LHCN-M2 (cell line): ENCODE results near the gene CDC14A. TPM values are rescaled to one million over a fixed set of nuclear protein-coding genes. Genes with fewer than 3 reads are reported as not detected.
A peak's percentile ranks its signal among the peaks of the same experiment; 100 is the strongest.
"Not testable (repeated sequence)": the region's sequence is repeated elsewhere in the genome, so short reads cannot be mapped to it uniquely, and the experiment has no call there.

Experiments used
- DNase-seq: peaks from one replicate; pipeline ENCODE4 v3.0.0-alpha.2; 2012; ENCODE audit warnings: low read depth
- total RNA-seq: library from RNA; depleted of rRNA; stranded (reverse); fragments of >200 nt; gene quantifications from 2 replicates; pipeline ENCODE4 v1.2.3, GENCODE V29; 2014

CDC14A gene
- total RNA-seq, 1 experiment from 2014 or later, result 6.7 TPM

- no peak for DNase-seq
Measured at GRCh38 chr1:100332331-100332730, 20.0 kb upstream of the CDC14A start.

DNA sequence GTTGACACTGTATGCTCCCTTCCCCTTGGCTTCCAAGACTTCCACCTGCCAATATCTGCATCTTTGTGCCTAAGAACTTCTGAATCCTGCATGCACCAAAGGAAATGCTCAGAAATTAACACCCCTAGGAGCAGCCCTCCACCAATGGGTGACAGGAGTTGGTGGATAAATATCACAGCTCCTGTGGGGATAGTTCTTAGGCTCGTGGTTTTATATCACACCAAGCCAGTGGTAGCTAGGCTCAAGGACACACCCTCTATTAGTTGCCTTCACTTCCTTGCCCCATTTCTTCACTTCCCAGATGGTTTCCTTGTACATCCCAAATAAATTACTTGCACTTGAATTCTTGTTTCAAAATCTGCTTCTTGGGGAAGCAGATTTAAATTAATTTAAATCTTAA is 16.9 kb upstream of the CDC14A start:
- DNase-seq, result no peak

DNA sequence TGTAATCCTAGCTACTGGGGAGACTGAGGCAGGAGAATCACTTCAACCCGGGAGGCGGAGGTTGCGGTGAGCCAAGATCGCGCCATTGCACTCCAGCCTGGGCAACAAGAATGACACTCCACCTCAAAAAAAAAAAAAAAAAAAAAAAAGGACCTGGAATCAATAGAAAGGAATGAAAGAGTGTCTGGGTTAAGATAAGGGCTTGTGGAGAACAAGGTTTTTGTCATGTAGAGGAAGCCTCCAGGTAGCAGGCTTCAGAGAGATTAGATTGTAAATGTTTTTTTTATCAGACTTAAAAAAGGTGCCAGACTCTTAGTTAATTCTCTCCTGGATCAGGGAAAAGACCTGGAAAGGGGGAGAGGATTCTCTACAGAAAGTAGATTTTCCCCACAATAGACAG is 14.4 kb upstream of the CDC14A start:
- DNase-seq, result not testable (repeated sequence)

DNA sequence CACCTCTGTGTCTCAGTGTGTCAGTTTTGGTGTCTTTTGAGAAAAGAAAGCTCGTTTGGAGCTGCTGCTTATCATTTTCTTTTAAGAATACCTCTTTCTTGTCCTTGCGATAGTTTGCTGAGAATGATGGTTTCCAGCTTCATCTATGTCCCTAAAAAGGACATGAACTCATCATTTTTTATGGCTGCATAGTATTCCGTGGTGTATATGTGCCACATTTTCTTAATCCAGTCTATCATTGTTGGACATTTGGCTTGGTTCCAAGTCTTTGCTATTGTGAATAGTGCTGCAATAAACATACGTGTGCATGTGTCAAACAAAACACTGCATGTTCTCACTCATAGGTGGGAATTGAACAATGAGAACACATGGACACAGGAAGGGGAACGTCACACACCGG is 12.6 kb upstream of the CDC14A start:
- not testable (repeated sequence) for DNase-seq

DNA sequence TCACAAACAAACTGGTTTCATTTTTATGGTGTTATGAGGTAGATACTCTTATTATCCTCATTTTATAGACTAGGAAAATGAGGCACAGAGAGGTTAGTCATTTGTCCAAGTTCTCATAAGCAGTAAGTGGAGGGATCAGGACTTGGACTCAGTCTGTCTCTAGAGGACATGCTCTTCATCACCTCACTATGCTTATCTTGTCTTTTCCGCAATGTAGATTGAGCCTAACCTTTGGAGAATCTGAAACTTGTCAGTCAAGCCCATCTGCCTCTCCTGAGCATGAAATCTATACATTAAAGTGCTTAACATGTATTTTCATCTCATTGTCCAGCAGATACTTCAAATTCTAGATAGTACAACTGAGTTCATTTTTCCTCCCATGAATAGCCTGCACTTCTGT is 11.8 kb upstream of the CDC14A start:
- no peak for DNase-seq

GRCh38 chr1:100342348-100342747 is 10.0 kb upstream of the CDC14A start:
- DNase-seq, result no peak

DNA sequence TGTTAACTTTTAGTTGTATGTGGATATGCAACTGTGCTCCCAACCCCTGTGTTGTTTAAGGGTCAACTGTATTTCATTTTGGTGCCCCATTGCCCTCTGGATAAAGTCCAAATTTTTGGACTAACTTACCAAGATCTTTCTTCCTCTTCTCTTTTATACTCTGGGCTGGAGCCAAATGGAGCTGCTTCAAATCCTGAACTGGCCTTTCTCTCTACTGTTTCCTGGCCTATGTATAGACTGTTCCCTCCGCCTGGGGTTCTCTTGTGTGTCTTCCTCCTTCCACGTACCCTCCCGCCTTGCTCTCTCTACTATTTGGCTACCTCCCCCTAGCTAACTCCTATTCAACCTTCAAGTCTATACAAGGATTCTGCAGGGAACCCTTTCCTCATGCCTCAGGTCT is 8.4 kb upstream of the CDC14A start:
- no peak for DNase-seq

DNA sequence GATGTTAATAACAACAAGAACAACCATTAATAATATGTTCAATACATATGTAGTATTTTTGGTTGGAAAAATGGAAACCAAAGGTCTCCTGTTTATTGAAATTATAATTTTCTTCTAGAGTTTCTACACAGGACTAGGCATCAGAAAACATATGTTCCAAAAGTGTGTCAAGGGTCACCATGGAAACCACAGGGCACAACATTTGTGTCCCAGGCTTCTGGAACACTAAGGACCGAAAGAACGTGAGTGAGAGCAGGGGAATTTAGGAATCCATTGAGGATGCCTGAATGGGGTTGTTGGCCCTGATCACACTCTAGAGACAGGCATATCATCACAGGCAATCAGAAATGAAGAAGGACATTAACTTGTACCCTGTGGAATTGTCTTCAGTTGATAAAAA is 7.5 kb upstream of the CDC14A start:
- peak; percentile 59 for DNase-seq

GRCh38 chr1:100346387-100346786 is 5.9 kb upstream of the CDC14A start:
- DNase-seq, result no peak

DNA sequence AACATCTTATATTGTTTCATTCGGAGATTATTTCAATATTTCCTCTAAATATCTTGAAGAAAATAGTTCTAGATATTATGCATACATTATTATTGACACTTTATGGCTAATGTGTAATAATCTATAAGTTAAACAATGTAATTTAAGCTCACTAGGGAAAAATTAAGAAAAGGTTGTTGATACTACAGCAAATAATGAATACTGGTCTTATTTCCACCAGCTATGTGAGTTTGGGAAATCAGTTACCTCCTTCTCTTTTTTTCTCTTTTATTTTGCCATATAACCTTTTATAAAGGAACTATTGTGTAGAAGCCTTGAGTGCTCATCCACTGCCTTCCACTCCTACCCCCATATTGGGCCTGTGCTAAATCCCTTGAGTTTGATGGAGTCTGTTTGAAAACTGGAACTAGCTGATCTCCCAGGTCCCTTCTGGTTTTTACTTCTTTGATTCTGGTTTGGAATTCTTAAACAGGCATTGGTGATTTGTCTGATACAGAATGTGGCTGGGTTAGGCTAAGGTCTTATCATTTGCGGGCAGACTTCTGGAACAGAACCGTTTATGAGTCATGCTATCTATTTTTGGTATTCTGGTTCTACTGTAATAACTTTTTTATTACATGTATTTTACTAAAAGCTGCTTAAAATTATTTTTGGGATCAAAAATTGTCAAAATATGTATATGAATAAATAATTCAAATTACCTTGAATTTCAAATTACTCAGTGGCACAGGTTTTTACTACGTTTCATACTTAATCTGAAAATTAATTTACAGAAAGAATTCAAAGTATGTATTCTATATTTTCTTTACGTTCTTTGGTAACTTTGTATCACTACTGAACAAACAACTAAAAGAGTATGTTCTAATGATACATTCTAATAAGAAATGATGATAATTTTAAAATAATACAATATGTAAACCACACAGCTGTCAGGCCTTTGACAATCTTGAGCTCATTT is 5.0 kb upstream of the CDC14A start:
- peak; percentile 55 for DNase-seq

GRCh38 chr1:100348549-100349144 is 3.7 kb upstream of the CDC14A start:
- DNase-seq, result no peak

GRCh38 chr1:100349246-100349645 is 3.1 kb upstream of the CDC14A start:
- DNase-seq, result no peak

DNA sequence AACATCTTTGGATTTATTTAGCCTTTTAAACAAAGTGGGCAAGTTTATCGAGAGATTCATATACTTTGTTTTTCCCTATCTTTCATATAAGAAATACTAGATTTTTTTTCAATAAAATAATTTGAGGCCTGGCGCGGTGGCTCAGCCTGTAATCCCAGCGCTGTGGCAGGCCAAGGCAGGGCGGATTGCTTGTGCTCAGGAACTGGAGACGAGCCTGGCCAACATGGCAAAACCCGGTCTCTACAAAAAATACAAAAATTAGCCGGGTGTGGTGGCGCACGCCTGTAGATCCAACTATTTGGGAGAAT is 1.6 kb upstream of the CDC14A start:
- DNase-seq, result no peak

DNA sequence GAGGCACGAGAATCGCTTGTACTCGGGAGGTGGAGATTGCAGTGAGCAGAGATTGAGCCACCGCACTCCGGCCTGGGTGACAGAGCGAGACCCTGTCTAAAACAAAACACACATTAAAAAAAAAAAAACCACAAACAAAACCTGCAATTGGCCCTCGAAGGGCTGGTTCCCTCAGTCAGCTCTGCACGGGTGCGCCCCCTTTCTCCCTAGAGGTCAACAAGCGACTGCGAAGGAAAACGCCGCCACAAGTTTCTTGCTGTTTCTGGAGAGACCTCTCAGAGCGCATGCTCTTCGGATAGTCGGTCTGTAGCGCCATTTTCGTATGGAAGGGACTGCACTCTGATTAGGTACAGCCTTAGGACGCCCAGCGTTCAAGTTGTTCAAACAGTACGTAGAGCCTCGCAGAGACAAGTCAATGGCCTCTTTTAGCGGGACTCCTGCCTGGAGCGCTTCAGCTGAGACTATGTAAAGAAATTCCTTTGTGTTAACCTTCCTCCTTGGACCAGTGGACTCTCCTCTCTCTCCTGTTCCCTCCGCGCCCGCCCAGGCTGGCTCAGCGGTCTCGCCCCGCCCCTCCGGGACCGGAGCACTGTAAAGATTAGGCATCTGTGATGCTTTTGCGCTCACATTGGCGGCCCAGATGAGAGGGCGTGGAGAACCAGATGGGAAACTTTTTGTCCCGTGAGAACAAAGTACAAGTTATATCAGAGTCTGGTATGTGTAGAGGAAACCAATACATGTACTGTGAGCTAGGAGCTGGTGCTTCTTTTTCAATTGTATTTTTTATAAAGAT is 1.0 kb upstream of the CDC14A start:
- peak; percentile 94 for DNase-seq

- peak; percentile 23 for DNase-seq
Measured at GRCh38 chr1:100353071-100353801, 930 bp downstream of the CDC14A start.

DNA sequence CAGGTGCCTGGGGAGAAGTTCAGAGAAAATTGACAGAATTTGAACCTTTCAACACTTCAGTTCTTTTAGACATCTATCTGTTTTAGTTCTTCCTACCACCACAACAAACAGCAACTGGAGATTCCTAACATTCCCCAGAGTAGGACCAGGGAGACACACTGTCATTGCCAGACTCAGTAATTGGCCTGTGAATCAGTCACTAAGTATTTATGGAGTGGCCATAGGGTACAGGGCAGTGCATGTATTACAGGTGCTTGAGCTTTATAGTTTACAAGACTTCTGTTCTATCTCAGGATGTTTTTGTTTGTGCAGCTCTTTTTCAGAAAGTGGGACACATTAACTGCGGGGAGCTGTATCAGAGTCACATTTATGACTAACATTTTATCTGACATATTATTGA is 1.7 kb downstream of the CDC14A start:
- DNase-seq, result peak; percentile 76

- DNase-seq, result no peak
Measured at GRCh38 chr1:100354971-100355394, 2.7 kb downstream of the CDC14A start.

DNA sequence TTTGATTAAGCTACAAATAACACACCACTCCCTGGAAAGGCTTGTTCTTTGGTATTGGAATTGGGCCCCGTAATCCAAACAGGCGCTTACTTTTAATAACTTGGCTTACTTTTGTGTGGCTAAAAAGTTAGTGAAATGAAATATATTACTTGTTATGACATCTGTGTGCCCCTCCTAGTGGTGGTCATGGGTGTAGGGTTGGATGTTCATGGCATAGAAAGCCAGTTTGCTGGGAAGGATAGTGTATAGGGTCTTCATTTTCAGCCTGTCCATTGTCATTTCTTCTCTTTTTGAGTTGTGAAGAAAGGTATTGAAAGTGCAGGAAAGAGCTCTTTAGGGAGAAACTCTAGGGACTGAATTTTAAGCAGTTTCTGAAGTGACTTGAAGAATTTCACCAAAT is 5.9 kb downstream of the CDC14A start:
- peak; percentile 9 for DNase-seq

DNA sequence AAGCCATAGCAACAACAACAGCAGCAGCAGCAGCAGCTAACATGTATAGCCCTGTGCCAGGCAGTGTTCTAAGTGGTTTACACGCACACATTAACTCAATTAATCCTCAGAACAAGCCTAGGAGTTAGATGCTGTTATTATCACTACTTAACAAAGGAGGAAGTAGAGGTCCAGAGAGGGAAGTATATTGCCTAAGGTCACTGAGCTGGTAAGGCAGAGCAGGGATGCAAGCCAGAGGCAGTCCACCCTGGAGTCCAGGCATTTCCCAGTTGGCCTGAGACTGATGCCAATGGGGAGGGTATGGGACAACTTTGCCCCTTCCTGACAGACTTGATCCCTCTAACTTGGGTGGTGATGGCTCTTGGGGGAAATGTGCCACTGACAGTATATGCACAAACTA is 6.8 kb downstream of the CDC14A start:
- DNase-seq, result no peak

- peak; percentile 54 for DNase-seq
Measured at GRCh38 chr1:100360790-100361510, 8.6 kb downstream of the CDC14A start.

- DNase-seq, result no peak
Measured at GRCh38 chr1:100361511-100362089, 9.3 kb downstream of the CDC14A start.
